ENCODE data around the gene CR1.
"Not testable (repeated sequence)": the region's sequence is repeated elsewhere in the genome, so short reads cannot be mapped to it uniquely, and the experiment has no call there.

GRCh38 chr1:207554823-207555222, 58.9 kb downstream of the CR1 start:
- TF ChIP-seq KLF1 (tag; IDR thresholded peaks at IDR 0.05); TCF7 (IDR thresholded peaks at IDR 0.05; ENCODE audit: borderline replicate concordance); MAFF (IDR thresholded peaks at IDR 0.05; ENCODE audit: low read length); CXXC5 (CRISPR knock-in tag; IDR thresholded peaks at IDR 0.05); ZFP36 (IDR thresholded peaks at IDR 0.05; ENCODE audit: low read depth, low read length, partially characterized antibody); ZNF561 (CRISPR knock-in tag; conservative IDR thresholded peaks at IDR 0.05): not testable (repeated sequence)
